ENCODE data around the gene CRY2. TPM values are rescaled to one million over a fixed set of nuclear protein-coding genes. Genes with fewer than 3 reads are reported as not detected.

CRY2 gene
- total RNA-seq, 1 donor = 19.6 TPM

DNA sequence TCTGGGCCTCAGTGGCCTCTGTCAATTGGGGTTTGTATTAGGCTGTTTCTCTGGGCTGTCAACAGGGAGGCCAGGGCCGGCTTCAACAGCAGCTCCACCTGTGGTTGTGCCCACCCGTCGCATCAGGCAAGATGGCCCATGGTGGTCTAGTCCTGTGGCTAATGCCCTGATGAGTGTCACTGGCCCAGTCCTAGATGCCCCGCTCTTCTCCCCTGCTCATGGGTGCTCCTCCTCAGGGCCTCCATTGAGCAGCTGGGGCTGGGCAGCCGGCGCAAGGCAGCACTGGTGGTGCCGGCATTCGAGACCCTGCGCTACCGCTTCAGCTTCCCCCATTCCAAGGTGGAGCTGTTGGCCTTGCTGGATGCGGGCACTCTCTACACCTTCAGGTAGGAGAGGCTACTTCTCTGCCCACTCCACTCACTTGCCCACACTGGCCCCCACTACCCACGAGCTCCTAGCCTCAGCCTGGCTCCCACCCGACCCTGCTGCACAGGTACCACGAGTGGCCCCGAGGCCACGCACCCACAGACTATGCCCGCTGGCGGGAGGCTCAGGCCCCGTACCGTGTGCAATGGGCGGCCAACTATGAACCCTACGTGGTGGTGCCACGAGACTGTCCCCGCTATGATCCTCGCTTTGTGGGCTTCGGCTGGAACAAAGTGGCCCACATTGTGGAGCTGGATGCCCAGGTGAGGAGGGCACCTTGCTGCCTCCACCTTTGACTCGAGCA, 80.6 kb downstream of the CRY2 start:
- TF ChIP-seq, protein P1, sequence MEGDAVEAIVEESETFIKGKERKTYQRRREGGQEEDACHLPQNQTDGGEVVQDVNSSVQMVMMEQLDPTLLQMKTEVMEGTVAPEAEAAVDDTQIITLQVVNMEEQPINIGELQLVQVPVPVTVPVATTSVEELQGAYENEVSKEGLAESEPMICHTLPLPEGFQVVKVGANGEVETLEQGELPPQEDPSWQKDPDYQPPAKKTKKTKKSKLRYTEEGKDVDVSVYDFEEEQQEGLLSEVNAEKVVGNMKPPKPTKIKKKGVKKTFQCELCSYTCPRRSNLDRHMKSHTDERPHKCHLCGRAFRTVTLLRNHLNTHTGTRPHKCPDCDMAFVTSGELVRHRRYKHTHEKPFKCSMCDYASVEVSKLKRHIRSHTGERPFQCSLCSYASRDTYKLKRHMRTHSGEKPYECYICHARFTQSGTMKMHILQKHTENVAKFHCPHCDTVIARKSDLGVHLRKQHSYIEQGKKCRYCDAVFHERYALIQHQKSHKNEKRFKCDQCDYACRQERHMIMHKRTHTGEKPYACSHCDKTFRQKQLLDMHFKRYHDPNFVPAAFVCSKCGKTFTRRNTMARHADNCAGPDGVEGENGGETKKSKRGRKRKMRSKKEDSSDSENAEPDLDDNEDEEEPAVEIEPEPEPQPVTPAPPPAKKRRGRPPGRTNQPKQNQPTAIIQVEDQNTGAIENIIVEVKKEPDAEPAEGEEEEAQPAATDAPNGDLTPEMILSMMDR (IDR thresholded peaks at IDR 0.05; ENCODE audit: insufficient read depth, low read length) = no peak
- no peak for DNase-seq (ENCODE audit: low read depth)
- H3K4me3 ChIP-seq (ENCODE audit: low read depth, low read length) = no peak overlapping the region

DNA sequence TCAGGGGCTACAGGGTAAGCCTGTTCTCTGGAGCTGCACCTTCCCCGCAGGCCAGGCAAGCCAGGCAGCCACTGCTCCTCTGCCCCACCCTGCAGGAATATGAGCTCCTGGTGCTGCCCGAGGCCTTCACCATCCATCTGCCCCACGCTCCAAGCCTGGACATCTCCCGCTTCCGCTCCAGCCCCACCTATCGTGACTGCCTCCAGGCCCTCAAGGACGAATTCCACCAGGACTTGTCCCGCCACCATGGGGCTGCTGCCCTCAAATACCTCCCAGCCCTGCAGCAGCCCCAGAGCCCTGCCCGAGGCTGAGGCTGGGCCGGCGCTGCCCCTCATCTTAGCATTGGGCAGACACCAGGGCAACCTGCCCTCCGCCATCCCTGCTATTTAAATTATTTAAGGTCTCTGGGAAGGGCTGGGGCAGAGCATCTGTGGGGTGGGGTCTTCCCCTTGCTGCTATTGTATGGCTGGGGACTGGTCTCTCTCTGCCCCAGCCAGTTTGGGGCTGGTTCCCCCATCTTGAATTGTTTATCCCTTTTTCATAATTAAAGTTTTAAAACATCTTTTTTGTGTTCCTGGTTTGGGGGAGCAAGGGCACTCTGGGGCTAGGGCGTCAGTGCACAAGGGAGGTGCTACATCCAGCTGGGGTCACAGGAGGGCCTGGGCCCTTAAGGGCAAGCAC, 81.4 kb downstream of the CRY2 start:
- no peak for DNase-seq (ENCODE audit: low read depth)
- TF ChIP-seq, protein P1 (IDR thresholded peaks at IDR 0.05; ENCODE audit: insufficient read depth, low read length) = no peak
- no peak overlapping the region for H3K4me3 ChIP-seq (ENCODE audit: low read depth, low read length)

DNA sequence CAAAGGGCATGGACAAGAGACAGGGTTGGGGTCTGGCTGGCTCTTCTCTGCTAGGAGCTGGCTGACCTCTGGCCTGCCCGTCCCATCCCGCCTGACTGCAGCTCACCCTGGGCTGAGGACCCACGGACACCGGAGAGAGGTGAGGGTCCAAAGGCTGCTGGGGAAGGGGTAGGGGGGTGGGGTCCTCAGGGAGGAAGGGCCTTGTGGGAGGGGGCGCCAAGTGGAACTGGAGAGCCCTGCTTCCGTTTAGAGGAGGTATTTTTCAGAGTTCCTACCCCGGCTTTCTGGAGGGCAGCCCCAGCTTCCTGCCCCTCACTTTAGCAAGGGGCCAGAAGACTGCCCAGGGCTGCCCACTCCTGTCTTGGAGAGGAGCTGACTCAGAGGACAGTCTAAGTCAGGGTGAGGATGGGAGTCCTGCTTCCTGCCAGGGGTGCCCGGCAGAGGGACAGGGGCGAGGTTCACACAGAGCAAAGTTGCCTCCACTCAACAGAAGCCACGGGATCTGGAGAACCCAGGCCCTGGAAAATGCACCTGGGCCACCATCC, 82.3 kb downstream of the CRY2 start:
- TF ChIP-seq, protein P1 (IDR thresholded peaks at IDR 0.05; ENCODE audit: insufficient read depth, low read length) = no peak
- H3K4me3 ChIP-seq (ENCODE audit: low read depth, low read length) = no peak overlapping the region
- no peak for DNase-seq (ENCODE audit: low read depth)

DNA sequence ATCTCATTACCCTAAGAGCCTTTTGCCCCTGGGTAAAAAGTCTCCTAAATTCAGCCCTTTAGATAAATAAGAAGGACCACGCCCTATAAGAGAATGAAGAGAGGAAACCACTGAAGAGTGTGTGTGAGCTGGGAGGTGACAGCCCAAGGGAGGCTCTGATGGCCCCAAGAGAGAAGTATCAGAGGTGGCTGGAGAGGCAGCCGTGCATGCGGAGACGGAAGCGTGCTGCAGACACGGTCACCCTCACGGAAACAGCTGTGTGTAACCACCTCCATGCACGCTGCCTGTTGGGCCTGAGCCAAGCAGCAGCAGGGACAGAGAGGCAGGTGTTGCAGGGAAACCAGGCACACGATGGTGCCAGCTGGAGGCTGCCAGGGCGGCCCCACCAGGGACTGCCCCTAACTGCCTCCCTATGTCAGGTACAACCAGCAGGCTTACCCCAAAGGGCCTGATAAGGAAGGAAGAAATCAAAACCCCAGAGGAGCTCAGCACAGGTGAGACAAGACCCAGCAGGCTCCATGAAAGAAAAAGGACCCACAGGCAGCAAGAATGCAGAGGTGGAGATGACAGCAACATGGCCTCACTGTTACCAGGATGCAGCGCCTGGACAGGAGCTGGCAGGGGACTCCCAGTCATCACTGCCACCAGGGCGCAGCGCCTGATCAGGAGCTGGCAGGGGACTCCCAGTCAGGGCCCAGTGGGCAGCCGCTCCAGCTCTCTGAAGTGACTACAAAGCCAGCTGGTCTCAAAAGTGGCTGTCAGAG, 82.9 kb downstream of the CRY2 start:
- no peak for DNase-seq (ENCODE audit: low read depth)
- TF ChIP-seq, protein P1 (IDR thresholded peaks at IDR 0.05; ENCODE audit: insufficient read depth, low read length) = no peak
- no peak overlapping the region for H3K4me3 ChIP-seq (ENCODE audit: low read depth, low read length)

DNA sequence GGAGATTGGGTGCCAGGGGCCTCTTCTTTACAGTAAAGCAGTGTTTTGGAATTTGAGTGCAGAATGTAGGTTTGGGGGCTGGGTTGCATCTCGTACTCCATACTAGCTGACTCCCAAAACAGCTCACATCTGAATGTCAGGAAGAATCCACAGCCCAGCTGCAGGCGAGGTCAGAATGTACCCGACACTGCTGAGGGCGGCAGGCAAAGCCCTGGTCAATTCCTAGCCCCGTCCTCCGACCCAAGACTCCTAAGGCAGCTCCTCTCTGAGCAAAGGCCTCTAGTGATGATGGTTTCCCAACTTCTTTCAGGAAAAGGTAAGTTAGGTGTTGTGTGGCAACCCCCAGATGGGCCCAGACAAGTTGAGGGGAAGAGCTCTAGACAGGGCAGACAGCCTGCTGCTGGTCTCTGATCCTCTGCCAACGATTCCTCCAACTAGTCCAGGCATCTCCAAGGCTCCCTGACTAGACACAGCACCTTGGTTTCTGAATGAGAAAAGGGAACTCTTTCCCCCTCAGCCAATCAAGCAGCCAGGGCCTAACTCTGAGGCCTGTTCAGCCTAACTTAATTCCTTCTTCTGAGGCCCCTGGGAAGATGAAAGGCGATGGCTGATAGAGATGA, 83.8 kb downstream of the CRY2 start:
- TF ChIP-seq, protein P1 (IDR thresholded peaks at IDR 0.05; ENCODE audit: insufficient read depth, low read length) = no peak
- no peak overlapping the region for H3K4me3 ChIP-seq (ENCODE audit: low read depth, low read length)

DNA sequence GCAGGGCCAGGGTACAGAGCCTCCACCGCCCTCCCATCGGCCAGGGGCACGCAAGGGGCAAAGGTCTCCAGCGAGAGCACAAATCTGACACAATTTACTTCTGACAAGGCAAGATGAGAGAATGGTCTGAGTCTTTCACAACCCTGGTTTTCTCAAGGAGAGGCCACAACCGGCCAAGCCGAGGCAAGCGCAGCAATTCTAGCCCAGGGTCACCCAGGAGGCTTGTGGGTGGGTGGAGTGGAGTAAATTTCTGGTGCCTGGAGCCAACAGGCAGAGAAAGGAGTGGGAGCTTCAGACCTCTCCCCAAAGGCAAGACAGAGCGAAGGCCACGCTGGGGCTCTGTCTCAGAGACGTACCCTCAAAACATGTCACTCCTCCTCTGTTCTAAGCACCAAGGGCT, 84.5 kb downstream of the CRY2 start:
- TF ChIP-seq, protein P1 (IDR thresholded peaks at IDR 0.05; ENCODE audit: insufficient read depth, low read length) = no peak
- no peak overlapping the region for H3K4me3 ChIP-seq (ENCODE audit: low read depth, low read length)
- DNase-seq (ENCODE audit: low read depth) = no peak

More for the DNA sequence above, 83.8 kb downstream of the CRY2 start:
- DNase-seq (ENCODE audit: low read depth) = no peak

All from fibroblast of the aortic adventitia (primary cell).